Erythroblast (primary cell): ENCODE data around the gene RNF180.

Experiments
- GATA1 ChIP-seq: IDR thresholded peaks from 2 replicates; pipeline ENCODE4 v1.6.1; 2011; ENCODE audit warnings: low read depth, mild to moderate bottlenecking, control low read depth, low read length, moderate library complexity
- POLR2A ChIP-seq: IDR thresholded peaks from 2 replicates; pipeline ENCODE4 v1.6.1; 2011; ENCODE audit warnings: mild to moderate bottlenecking, low read length

- TF ChIP-seq POLR2A: no peak
- TF ChIP-seq GATA1: no peak
Observed at GRCh38 chr5:64210866-64211265, 45.2 kb downstream of the RNF180 start.
